Body of pancreas (tissue), 4 donors: Measurements from ENCODE around the gene MBD2. TPM values are rescaled to one million over a fixed set of nuclear protein-coding genes. Genes with fewer than 3 reads are reported as not detected.

ENCODE experiments used
- ATAC-seq: fragments of 150-250 bp; one replicate; pipeline ENCODE4 v1.9.1; 2016
- DNase-seq, 4 donors: peaks; one replicate each; pipeline ENCODE4 v3.0.0-alpha.2; 2019
- H3K27ac ChIP-seq, 4 donors: fragments of 200-600 bp; sonication (generic); 1 replicate in 3 of 4; 2 replicates in 1 of 4; pipeline versions ENCODE4 v1.5.1 to v1.6.1; 2016 to 2019; ENCODE audit warnings: mild to moderate bottlenecking in 1 of 4, mixed read lengths in 1 of 4, moderate library complexity in 1 of 4
- H3K27me3 ChIP-seq, 2 donors: fragments of 200-600 bp; sonication (generic); one replicate each; pipeline ENCODE4 v1.6.0; 2016; ENCODE audit warnings: mild to moderate bottlenecking in 1 of 2
- H3K36me3 ChIP-seq, 2 donors: fragments of 200-600 bp; sonication (generic); replicated peaks in 1 of 2; 2 replicates each; pipeline ENCODE4 v1.5.1; 2016; ENCODE audit warnings: low read depth in 2 of 2; ENCODE audit not compliant: insufficient read depth in 1 of 2
- H3K4me1 ChIP-seq: fragments of 200-600 bp; sonication (generic); one replicate; pipeline ENCODE4 v1.6.0; 2016
- H3K4me3 ChIP-seq, 2 donors: fragments of 200-600 bp; sonication (generic); 1 replicate in 1 of 2; 2 replicates in 1 of 2; pipeline ENCODE4 v1.5.1; 2016 to 2019
- H3K9me3 ChIP-seq, 3 donors: fragments of 200-600 bp; sonication (generic); 1 replicate in 2 of 3; 2 replicates in 1 of 3; pipeline ENCODE4 v1.5.1; 2016
- POLR2A ChIP-seq, 3 donors: fragments of 450-650 bp; IDR thresholded peaks; one replicate each; pipeline ENCODE4 v1.6.1; 2016; ENCODE audit warnings: antibody characterized with exemption in 3 of 3, mild to moderate bottlenecking in 2 of 3
- WGBS, 2 donors: methylation state at CpG; one replicate each; pipeline ENCODE4 v1.1.5; 2017; 5-methylcytosine and 5-hydroxymethylcytosine counted together
- intact Hi-C: fragments of 100-400 bp; cut with DNase I; formaldehyde crosslinking; loops from one replicate; pipeline ENCODE4 v1.15.1; 2023
- total RNA-seq, 2 donors: library from RNA; depleted of rRNA; stranded (reverse); fragments of >200 nt; gene quantifications; one replicate each; pipeline ENCODE4 v1.1.0, GENCODE V29; 2016
- TF ChIP-seq, protein P1 (sequence below), 7 experiments: fragments of 450-650 bp in 4 of 7; fragments of 200-600 bp in 3 of 7; sonication (generic) in 3 of 7; IDR thresholded peaks; one replicate each; pipeline ENCODE4 v1.5.1; 2016 to 2019; ENCODE audit warnings: antibody characterized with exemption in 7 of 7

MBD2 gene
- total RNA-seq, 2 donors from 2014 or later = 26.4 to 29.1 TPM

DNA sequence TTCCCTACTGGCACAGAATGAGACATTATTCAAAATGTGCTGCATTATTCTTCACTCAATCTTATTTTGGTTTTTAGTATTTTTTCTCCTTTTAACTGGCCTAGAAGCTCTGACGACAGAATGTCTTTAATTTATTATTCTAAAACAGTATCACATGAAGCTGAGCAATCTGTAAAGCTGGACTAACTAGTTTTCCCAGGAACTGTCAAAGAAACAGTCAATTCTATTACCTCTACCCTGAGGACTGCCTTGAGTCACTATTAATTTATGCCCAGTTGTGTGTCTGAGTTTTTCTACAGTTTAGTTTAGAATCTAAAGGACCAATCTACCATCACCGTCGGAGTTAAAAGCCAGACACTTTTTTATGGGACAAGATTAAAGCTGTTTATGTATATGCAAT, 31.6 kb downstream of the MBD2 start:
- TF ChIP-seq POLR2A (IDR thresholded peaks at IDR 0.05) = no peak
- no peak for ATAC-seq

DNA sequence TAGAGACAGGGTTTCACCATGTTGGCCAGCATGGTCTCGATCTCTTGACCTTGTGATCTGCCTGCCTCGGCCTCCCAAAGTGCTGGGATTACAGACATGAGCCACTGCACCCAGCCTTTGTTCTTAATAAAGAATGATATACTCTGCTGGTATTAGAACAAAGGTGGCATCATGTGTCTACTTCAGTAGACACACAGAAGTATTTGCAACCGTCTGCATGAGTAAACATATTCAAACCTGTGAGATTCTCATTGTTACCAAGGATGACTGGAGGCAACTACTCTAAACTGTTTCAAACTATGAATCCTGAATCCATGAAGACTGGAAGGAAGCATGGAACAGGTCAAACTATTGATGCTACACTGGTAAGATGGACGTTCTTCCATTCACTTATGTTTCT, 32.1 kb downstream of the MBD2 start:
- Histone ChIP-seq H3K9me3 (no peaks in the 10 kb centered on the region), H3K4me3 (no peak overlapping the region), H3K27me3 (no peaks in the 10 kb centered on the region), H3K36me3 (peaks cover 0 to 3% of the 10 kb centered on the region in 2 donors), H3K4me1 (no peaks in the 10 kb centered on the region), H3K27ac (no peak overlapping the region)
- ATAC-seq (no peak), DNase-seq (no peak)
- 85 to 92% methylated on average over 4 of the region's 4 CpGs for WGBS, 2 donors
- intact Hi-C loops = no loop called here
- TF ChIP-seq, protein P1, sequence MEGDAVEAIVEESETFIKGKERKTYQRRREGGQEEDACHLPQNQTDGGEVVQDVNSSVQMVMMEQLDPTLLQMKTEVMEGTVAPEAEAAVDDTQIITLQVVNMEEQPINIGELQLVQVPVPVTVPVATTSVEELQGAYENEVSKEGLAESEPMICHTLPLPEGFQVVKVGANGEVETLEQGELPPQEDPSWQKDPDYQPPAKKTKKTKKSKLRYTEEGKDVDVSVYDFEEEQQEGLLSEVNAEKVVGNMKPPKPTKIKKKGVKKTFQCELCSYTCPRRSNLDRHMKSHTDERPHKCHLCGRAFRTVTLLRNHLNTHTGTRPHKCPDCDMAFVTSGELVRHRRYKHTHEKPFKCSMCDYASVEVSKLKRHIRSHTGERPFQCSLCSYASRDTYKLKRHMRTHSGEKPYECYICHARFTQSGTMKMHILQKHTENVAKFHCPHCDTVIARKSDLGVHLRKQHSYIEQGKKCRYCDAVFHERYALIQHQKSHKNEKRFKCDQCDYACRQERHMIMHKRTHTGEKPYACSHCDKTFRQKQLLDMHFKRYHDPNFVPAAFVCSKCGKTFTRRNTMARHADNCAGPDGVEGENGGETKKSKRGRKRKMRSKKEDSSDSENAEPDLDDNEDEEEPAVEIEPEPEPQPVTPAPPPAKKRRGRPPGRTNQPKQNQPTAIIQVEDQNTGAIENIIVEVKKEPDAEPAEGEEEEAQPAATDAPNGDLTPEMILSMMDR (IDR thresholded peaks at IDR 0.05) = no peak
- no peak for TF ChIP-seq POLR2A (IDR thresholded peaks at IDR 0.05)

More for the DNA sequence above, 31.6 kb downstream of the MBD2 start:
- Histone ChIP-seq H3K4me1 (peaks cover 4% of the 10 kb centered on the region), H3K4me3 (no peak overlapping the region), H3K9me3 (no peaks in the 10 kb centered on the region), H3K27me3 (no peaks in the 10 kb centered on the region), H3K36me3 (no peaks in the 10 kb centered on the region), H3K27ac (no peak overlapping the region)
- 55 to 78% methylated on average over 3 of the region's 3 CpGs for WGBS, 2 donors
- intact Hi-C loops = no loop called here
- DNase-seq = no peak

DNA sequence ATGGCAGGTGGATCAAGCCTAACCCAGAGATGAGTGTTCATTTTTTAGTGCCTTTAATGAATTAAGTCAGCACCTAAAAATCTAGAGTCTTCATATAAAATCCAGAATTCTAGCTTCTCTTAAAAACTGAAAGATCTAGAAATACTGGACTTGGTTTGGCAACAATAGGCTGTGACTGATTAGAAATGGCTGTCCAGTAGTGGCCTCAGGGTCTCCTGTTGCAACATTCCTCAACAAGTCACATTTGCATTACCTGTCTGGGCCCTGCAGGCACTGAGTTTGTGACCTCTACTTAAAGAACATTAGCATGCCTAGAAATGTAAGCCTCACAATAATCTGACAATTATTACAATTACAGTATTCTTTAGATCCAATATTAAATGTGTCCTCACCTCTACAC, 33.1 kb downstream of the MBD2 start:
- H3K9me3 ChIP-seq = no peaks in the 10 kb centered on the region
- peaks cover 0 to 5% of the 10 kb centered on the region in 2 donors for H3K36me3 ChIP-seq
- no peak for ATAC-seq
- no peaks in the 10 kb centered on the region for H3K27me3 ChIP-seq
- no peak for DNase-seq
- TF ChIP-seq POLR2A (IDR thresholded peaks at IDR 0.05) = no peak
- TF ChIP-seq, protein P1 (IDR thresholded peaks at IDR 0.05) = no peak
- H3K4me3 ChIP-seq = no peak overlapping the region
- intact Hi-C loops = no loop called here
- no peaks in the 10 kb centered on the region for H3K4me1 ChIP-seq
- no peak overlapping the region for H3K27ac ChIP-seq

DNA sequence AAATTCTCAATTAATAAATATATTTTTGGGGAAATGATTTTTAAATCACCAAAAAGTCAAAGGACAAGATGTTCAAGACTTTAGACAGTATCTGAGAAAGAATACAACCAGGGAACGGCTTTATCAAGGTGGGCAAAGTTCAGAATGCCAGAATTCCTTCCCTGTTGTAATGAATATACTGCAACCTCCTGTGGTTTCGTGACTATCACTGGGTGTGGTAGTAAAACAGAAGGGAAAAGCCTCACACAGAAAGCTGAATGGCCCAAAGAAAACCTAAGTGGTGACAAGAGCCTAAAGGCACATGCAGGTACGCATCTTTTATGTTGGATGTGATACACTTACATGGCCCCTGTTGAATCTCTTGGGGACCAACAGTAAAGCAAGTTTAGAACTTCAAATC, 37.1 kb downstream of the MBD2 start:
- Histone ChIP-seq H3K36me3 (peaks cover 0 to 6% of the 10 kb centered on the region in 2 donors), H3K27ac (no peak overlapping the region), H3K4me1 (no peaks in the 10 kb centered on the region), H3K27me3 (no peaks in the 10 kb centered on the region), H3K9me3 (no peaks in the 10 kb centered on the region), H3K4me3 (no peak overlapping the region)
- DNase-seq (no peak), ATAC-seq (no peak)
- intact Hi-C loops = no loop called here
- TF ChIP-seq, protein P1 (IDR thresholded peaks at IDR 0.05) = no peak
- TF ChIP-seq POLR2A (IDR thresholded peaks at IDR 0.05) = no peak
- 75 to 76% methylated on average over 3 of the region's 3 CpGs for WGBS, 2 donors

DNA sequence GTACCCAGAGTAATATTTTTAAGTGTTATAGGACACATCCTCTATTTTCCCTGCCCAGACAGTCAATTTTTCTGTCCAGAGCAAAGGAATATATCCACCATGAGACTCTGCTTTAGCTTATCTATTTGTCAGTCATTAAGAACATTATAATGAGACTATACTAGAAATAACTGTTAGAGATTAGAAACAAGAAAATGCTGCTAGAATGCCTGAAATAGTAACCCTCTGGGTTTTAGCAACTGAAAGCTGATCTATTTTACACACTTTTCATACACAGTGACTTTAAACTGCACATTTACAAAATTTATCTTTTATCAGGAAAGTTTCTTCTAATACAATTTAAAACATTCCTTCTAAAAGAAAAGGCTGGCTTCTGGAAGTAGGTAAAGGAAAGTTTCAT, 39.6 kb downstream of the MBD2 start:
- H3K9me3 ChIP-seq = no peaks in the 10 kb centered on the region
- no peak overlapping the region for H3K4me3 ChIP-seq
- H3K27ac ChIP-seq = no peak overlapping the region
- H3K4me1 ChIP-seq = no peaks in the 10 kb centered on the region
- H3K27me3 ChIP-seq = no peaks in the 10 kb centered on the region
- H3K36me3 ChIP-seq = peaks cover 0 to 6% of the 10 kb centered on the region in 2 donors
- no peak for ATAC-seq
- intact Hi-C loops = no loop called here
- DNase-seq = no peak
- no peak for TF ChIP-seq POLR2A (IDR thresholded peaks at IDR 0.05)
- TF ChIP-seq, protein P1 (IDR thresholded peaks at IDR 0.05) = no peak
